ENCODE data around the gene EEF1AKMT3. TPM values are rescaled to one million over a fixed set of nuclear protein-coding genes. Genes with fewer than 3 reads are reported as not detected.
A peak's percentile ranks its signal among the peaks of the same experiment; 100 is the strongest.

EEF1AKMT3 gene
- total and polyA plus RNA-seq, 9 of the 15 experiments (the other 6 are each of a cell fraction or from before 2014, with no cell fraction given): 4.1 to 17.2 (median 7.9) TPM

DNA sequence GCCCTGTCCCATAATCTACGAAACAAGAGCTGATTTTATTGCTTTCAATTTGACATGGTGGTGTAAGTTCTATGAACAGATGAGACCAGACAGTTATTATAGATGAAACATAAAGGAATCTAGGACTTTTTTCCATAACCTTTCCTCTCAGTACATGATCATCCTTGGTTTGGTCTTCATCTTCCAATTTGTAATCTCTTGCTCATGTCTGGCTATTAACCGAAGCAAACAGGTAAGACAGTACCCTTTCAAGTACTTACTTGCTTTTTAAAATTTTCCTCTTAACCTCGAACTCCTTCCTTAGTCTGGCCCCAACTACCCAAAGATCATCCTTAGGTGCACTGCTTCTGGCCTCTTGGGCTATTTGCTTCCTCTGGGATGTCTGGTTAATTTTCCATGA is 26.4 kb upstream of the EEF1AKMT3 start:
- 47% methylated on average over 3 of the region's 3 CpGs for whole genome bisulfite sequencing (ENCODE audit: insufficient coverage, low coverage, missing lambda C conversion rate)
- H3K27ac ChIP-seq (ENCODE audit: extremely low read depth, low read depth, low read length): peak overlapping the region; percentile 84; the same call in 2 of the 3 replicates
- H4K20me1 ChIP-seq (replicated peaks; ENCODE audit: control insufficient read depth, insufficient read depth, low read length): no peaks in the 10 kb centered on the region
- peaks cover 14 to 16% of the 10 kb centered on the region in 2 experiments; a peak in 4 of 5 replicates for H3K4me1 ChIP-seq (replicated peaks in 1 of 2; ENCODE audit: control insufficient read depth in 2 of 2, insufficient read depth in 2 of 2, low read length in 2 of 2)
- DNase-seq (ENCODE audit: extremely low read depth in 1 of 4, low spot score in 3 of 4) (peak in 1 of 4 experiments; percentile 18), FAIRE-seq (no peak), ATAC-seq (peak; percentile 2; the same call in 2 of the 3 replicates)
- peak overlapping the region; percentile 59 for H3K4me3 ChIP-seq
- no peaks in the 10 kb centered on the region for H3K9me3 ChIP-seq (replicated peaks; ENCODE audit: control insufficient read depth, insufficient read depth, low read depth, low read length)
- CTCF ChIA-PET (ENCODE audit: low intra/inter-chr PET ratio): no interaction called here
- H2AFZ ChIP-seq (ENCODE audit: low read depth, low read length): no peak overlapping the region
- H3K9ac ChIP-seq (ENCODE audit: insufficient read depth in 1 of 2, low read depth in 2 of 2, low read length in 2 of 2): no peak overlapping the region; a peak in 1 of 4 replicates
- peak overlapping the region; percentile 88 for H3K4me2 ChIP-seq (ENCODE audit: insufficient read depth, low read length)
- intact Hi-C loops (cut with micrococcal nuclease): no loop called here
- peaks cover 30% of the 10 kb centered on the region for H3K79me2 ChIP-seq (ENCODE audit: control insufficient read depth, insufficient read depth, low read length)
- in situ Hi-C loops (cut with MboI): loop anchor here (10.0 kb wide), 1 partner anchor 431 kb away; no protein-coding TSS in a partner anchor
- TSS peak; percentile 59 for BruUV-seq (replicated peaks)
- peaks cover 0 to 3% of the 10 kb centered on the region in 2 experiments; a peak in 2 of 5 replicates for H3K27me3 ChIP-seq (ENCODE audit: control insufficient read depth in 2 of 2, insufficient read depth in 2 of 2, low read length in 2 of 2)
- H3K9me1 ChIP-seq (ENCODE audit: control insufficient read depth, insufficient read depth, low read length): no peaks in the 10 kb centered on the region
- peaks cover 50% of the 10 kb centered on the region for H3K36me3 ChIP-seq (ENCODE audit: control insufficient read depth, insufficient read depth, low read length)
- POLR2A ChIA-PET: interaction anchor here (0.6 to 2.5 kb wide), 4 partner anchors 8 to 184 kb away, joined by 3 to 15 read pairs (median 3); no protein-coding TSS in a partner anchor
- no peak for TF ChIP-seq CCNT2 (IDR thresholded peaks at IDR 0.05; ENCODE audit: borderline replicate concordance, extremely low read depth, insufficient read length, low read depth, low read length)
- no peak for TF ChIP-seq CAMTA2 (CRISPR knock-in tag; conservative IDR thresholded peaks at IDR 0.05)
- TF ChIP-seq E2F8 (IDR thresholded peaks at IDR 0.05; ENCODE audit: low read depth, partially characterized antibody): peak; percentile 9
- no peak for TF ChIP-seq ZNF318 (IDR thresholded peaks at IDR 0.05; ENCODE audit: borderline replicate concordance in 1 of 2, low read depth in 1 of 2)
- TF ChIP-seq POLR2AphosphoS2 (IDR thresholded peaks at IDR 0.05; ENCODE audit: low read length): peak; percentile 9
- peak; percentile 28; the same call in 1 of the 2 replicates for TF ChIP-seq RBFOX2 (IDR thresholded peaks at IDR 0.05; ENCODE audit: low read depth, low read length)
- 0 out of 2 replicates have a peak, but pooled peaks have one; percentile 0 for TF ChIP-seq SUPT5H (IDR thresholded peaks at IDR 0.05)
- TF ChIP-seq VEZF1 (CRISPR knock-in tag; IDR thresholded peaks at IDR 0.05): 0 out of 2 replicates have a peak, but pooled peaks have one; percentile 16
- peak; percentile 50; the same call in 1 of the 2 replicates for TF ChIP-seq ZBTB17 (CRISPR knock-in tag; IDR thresholded peaks at IDR 0.05)

All from K562 (cell line).